Measurements from ENCODE around the gene CADPS2.

Gene CADPS2

GRCh38 chr7:122901250-122901649 is 15.0 kb upstream of the CADPS2 start:
- Histone ChIP-seq H2AFZ (ENCODE audit: low read depth, low read length, severe bottlenecking) (no peak overlapping the region), H4K20me1 (ENCODE audit: low read depth, low read length) (no peaks in the 10 kb centered on the region)
- TF ChIP-seq EZH2phosphoT487 (conservative IDR thresholded peaks at IDR 0.05; ENCODE audit: low read length), result no peak
- TF ChIP-seq, protein P1, sequence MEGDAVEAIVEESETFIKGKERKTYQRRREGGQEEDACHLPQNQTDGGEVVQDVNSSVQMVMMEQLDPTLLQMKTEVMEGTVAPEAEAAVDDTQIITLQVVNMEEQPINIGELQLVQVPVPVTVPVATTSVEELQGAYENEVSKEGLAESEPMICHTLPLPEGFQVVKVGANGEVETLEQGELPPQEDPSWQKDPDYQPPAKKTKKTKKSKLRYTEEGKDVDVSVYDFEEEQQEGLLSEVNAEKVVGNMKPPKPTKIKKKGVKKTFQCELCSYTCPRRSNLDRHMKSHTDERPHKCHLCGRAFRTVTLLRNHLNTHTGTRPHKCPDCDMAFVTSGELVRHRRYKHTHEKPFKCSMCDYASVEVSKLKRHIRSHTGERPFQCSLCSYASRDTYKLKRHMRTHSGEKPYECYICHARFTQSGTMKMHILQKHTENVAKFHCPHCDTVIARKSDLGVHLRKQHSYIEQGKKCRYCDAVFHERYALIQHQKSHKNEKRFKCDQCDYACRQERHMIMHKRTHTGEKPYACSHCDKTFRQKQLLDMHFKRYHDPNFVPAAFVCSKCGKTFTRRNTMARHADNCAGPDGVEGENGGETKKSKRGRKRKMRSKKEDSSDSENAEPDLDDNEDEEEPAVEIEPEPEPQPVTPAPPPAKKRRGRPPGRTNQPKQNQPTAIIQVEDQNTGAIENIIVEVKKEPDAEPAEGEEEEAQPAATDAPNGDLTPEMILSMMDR (IDR thresholded peaks at IDR 0.05; ENCODE audit: insufficient read depth, low read length, poor library complexity, severe bottlenecking), result no peak

DNA sequence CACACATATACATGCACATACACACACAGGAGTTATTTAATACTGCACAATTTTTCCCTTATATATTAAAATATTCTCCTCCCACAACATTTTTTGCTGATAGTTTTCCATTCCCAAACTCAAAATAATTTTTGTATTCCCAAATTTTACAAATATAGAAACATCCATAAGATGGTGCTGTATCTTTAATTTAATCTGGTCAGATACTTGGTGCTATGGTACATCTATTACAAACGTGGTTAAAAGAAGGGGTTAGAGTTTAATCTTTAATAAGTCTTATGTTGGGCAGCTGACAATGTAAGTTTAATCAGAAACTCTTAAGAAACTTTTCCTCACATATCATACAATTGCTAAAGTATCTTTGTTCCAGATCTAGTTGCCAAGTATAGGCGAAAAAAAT is 10.2 kb upstream of the CADPS2 start:
- no peak overlapping the region for H3K4me3 ChIP-seq (ENCODE audit: insufficient read depth, low read length, poor library complexity, severe bottlenecking)
- no peaks in the 10 kb centered on the region for H3K79me2 ChIP-seq (ENCODE audit: insufficient read depth, low read length)
- no peaks in the 10 kb centered on the region for H3F3A ChIP-seq (ENCODE audit: insufficient read depth)
- H3K9ac ChIP-seq (ENCODE audit: low read length), result no peak overlapping the region
- H2AFZ ChIP-seq (ENCODE audit: low read depth, low read length, severe bottlenecking), result no peak overlapping the region
- H3K9me3 ChIP-seq (ENCODE audit: insufficient read depth, low read length), result no peaks in the 10 kb centered on the region
- TF ChIP-seq, protein P1 (IDR thresholded peaks at IDR 0.05; ENCODE audit: insufficient read depth, low read length, poor library complexity, severe bottlenecking), result no peak
- no peaks in the 10 kb centered on the region for H4K20me1 ChIP-seq (ENCODE audit: low read depth, low read length)
- H3K27me3 ChIP-seq (ENCODE audit: low read length), result no peaks in the 10 kb centered on the region
- H3K36me3 ChIP-seq (ENCODE audit: low read length), result no peaks in the 10 kb centered on the region
- H3K27ac ChIP-seq (ENCODE audit: low read depth, low read length), result no peak overlapping the region
- H3K9me2 ChIP-seq (replicated peaks; ENCODE audit: insufficient read depth, low read length), result no peaks in the 10 kb centered on the region
- H3K4me2 ChIP-seq (ENCODE audit: low read depth, low read length, poor library complexity, severe bottlenecking), result no peak overlapping the region

More at GRCh38 chr7:122901250-122901649, 15.0 kb upstream of the CADPS2 start:
- Histone ChIP-seq H3K9ac (ENCODE audit: low read length) (no peak overlapping the region), H3K36me3 (ENCODE audit: low read length) (no peaks in the 10 kb centered on the region), H3F3A (ENCODE audit: insufficient read depth) (no peaks in the 10 kb centered on the region), H3K79me2 (ENCODE audit: insufficient read depth, low read length) (no peaks in the 10 kb centered on the region), H3K9me3 (ENCODE audit: insufficient read depth, low read length) (no peaks in the 10 kb centered on the region), H3K27me3 (ENCODE audit: low read length) (no peaks in the 10 kb centered on the region), H3K4me2 (ENCODE audit: low read depth, low read length, poor library complexity, severe bottlenecking) (no peak overlapping the region), H3K27ac (ENCODE audit: low read depth, low read length) (no peak overlapping the region), H3K4me3 (ENCODE audit: insufficient read depth, low read length, poor library complexity, severe bottlenecking) (no peak overlapping the region), H3K9me2 (replicated peaks; ENCODE audit: insufficient read depth, low read length) (no peaks in the 10 kb centered on the region)

GRCh38 chr7:122893486-122893885 is 7.2 kb upstream of the CADPS2 start:
- H3K9me3 ChIP-seq (ENCODE audit: insufficient read depth, low read length), result no peaks in the 10 kb centered on the region
- no peaks in the 10 kb centered on the region for H3K9me2 ChIP-seq (replicated peaks; ENCODE audit: insufficient read depth, low read length)
- no peaks in the 10 kb centered on the region for H4K20me1 ChIP-seq (ENCODE audit: low read depth, low read length)
- no peaks in the 10 kb centered on the region for H3F3A ChIP-seq (ENCODE audit: insufficient read depth)
- no peaks in the 10 kb centered on the region for H3K79me2 ChIP-seq (ENCODE audit: insufficient read depth, low read length)
- H3K9ac ChIP-seq (ENCODE audit: low read length), result no peak overlapping the region
- no peak overlapping the region for H3K4me2 ChIP-seq (ENCODE audit: low read depth, low read length, poor library complexity, severe bottlenecking)
- H3K4me3 ChIP-seq (ENCODE audit: insufficient read depth, low read length, poor library complexity, severe bottlenecking), result no peak overlapping the region
- H3K36me3 ChIP-seq (ENCODE audit: low read length), result no peaks in the 10 kb centered on the region
- H3K27ac ChIP-seq (ENCODE audit: low read depth, low read length), result no peak overlapping the region
- no peak overlapping the region for H2AFZ ChIP-seq (ENCODE audit: low read depth, low read length, severe bottlenecking)
- no peaks in the 10 kb centered on the region for H3K27me3 ChIP-seq (ENCODE audit: low read length)
- TF ChIP-seq, protein P1 (IDR thresholded peaks at IDR 0.05; ENCODE audit: insufficient read depth, low read length, poor library complexity, severe bottlenecking), result no peak
- no peak for TF ChIP-seq EZH2phosphoT487 (conservative IDR thresholded peaks at IDR 0.05; ENCODE audit: low read length)
